Epithelial cell of proximal tubule (primary cell): ENCODE measurements around the gene APC. TPM values are rescaled to one million over a fixed set of nuclear protein-coding genes. Genes with fewer than 3 reads are reported as not detected.
"Not testable (repeated sequence)": the region's sequence is repeated elsewhere in the genome, so short reads cannot be mapped to it uniquely, and the experiment has no call there.

Experiments used
- DNase-seq: peaks from one replicate; pipeline ENCODE4 v3.0.0-alpha.2; 2011; ENCODE audit warnings: low read depth
- H3K4me3 ChIP-seq: 2 replicates; pipeline ENCODE4 v1.5.1; 2011; ENCODE audit warnings: low read depth, mild to moderate bottlenecking, low read length
- total RNA-seq: library from RNA; depleted of rRNA; stranded (reverse); fragments of >200 nt; gene quantifications from 2 replicates; pipeline ENCODE4 v1.2.3, GENCODE V29; 2015
- TF ChIP-seq, protein P1 (sequence below): conservative IDR thresholded peaks from 2 replicates; pipeline ENCODE4 v1.5.1; 2012; ENCODE audit warnings: low read depth, mild to moderate bottlenecking, low read length

Gene APC
- total RNA-seq, 1 donor from 2014 or later = 24.0 TPM

DNA sequence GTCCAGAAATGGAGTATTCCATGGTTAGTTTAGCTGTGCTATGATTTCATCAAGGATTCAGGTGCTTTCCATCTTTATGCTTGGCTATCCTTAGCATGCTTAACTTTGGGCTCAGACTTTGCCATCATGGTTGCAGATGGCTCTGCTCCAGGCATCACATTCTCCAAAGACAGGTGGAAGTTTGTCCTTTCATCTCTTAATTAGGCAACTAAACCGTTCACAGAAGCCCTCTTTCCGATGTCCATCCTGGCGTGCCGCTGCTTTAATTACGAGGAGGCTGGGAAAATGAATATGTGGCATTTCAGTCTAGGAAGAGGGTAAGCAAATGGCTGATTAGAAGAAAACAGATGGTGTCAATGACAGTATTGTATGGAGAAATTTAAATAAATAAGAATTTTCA is 24.5 kb upstream of the APC start:
- TF ChIP-seq, protein P1, sequence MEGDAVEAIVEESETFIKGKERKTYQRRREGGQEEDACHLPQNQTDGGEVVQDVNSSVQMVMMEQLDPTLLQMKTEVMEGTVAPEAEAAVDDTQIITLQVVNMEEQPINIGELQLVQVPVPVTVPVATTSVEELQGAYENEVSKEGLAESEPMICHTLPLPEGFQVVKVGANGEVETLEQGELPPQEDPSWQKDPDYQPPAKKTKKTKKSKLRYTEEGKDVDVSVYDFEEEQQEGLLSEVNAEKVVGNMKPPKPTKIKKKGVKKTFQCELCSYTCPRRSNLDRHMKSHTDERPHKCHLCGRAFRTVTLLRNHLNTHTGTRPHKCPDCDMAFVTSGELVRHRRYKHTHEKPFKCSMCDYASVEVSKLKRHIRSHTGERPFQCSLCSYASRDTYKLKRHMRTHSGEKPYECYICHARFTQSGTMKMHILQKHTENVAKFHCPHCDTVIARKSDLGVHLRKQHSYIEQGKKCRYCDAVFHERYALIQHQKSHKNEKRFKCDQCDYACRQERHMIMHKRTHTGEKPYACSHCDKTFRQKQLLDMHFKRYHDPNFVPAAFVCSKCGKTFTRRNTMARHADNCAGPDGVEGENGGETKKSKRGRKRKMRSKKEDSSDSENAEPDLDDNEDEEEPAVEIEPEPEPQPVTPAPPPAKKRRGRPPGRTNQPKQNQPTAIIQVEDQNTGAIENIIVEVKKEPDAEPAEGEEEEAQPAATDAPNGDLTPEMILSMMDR = no peak
- H3K4me3 ChIP-seq = no peak overlapping the region
- no peak for DNase-seq

DNA sequence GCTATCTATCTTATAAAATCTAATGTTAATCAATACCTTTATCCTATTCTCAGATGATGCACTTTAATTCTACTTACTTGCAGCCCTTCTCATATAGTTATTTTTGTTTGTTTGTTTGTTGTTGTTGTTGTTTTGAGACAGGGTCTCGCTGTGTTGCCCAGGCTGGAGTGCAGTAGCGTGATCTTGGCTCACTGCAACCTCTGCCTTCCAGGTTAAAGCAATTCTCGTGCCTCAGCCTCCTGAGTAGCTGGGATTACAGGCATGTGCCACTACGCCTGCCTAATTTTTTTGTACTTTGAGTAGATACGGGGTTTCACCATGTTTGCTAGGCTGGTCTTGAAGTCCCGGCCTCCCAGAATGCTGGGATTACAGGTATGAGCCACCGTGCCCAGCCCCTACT is 20.8 kb upstream of the APC start:
- not testable (repeated sequence) for DNase-seq, H3K4me3 ChIP-seq

DNA sequence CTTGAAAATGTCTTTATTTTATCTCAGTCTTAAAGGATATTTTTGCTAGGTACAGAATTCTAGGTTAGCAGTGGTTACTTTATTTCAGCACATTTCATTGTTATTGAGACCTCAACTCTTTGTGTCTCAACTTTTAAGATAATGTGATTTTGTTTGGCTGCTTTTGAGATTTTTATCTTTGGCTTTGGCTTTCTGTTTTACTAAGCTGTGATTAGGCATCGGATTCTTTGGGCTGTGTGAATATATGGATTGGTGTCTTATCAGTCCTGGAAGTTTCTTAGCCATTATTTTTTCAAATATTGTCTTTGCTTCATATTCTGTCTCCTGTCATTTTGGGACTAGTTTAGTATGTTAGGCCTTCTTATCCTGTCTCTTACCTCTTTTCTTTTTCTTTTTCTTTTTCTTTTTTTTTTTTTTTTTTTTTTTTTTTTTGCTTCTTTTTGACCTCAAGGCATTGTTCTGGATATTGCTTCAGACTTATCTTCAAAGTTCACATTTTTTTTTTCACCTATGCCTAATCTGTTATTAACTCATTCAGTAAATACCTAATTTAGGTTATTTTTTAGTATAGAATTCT is 20.1 kb upstream of the APC start:
- TF ChIP-seq, protein P1 = no peak
- DNase-seq = no peak
- no peak overlapping the region for H3K4me3 ChIP-seq

DNA sequence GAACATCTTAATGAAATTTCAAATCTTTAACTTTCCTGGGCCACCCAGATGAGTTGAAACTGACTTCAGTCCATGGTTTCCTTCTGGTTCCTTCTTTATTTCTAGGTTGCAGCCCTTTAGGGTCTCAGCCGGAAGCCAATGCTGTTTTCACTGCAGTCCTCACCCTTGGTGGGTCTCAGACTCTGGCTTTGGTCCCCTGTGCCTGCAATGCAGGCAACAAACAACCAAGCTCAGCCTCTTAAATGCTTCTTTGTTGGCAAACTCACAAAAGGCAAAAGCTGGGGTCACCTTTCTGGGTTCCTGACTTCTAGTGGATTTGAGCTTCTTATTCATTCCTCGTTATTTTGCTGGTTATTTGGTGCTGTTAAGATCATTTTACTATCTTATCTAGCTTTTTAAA is 19.3 kb upstream of the APC start:
- no peak overlapping the region for H3K4me3 ChIP-seq
- DNase-seq = no peak
- TF ChIP-seq, protein P1 = no peak

DNA sequence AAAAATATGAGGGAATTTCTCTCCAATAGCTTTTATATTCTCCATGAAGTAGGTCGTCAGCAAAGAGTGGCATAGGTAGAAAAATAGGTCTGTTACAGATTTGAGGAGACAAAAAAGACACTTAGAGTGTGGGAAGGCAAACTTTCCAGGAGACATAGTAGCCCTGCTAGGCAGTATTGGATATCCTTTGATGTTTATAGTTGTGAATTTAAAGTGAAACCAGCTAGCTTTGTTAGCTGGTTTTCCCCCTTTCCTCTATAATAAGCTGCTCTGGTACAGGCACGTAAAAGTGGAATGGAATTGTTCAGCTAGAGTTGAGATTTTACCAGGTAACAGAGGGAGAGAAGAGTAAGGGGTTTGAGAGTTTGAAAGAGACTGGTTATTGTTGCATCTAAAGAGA is 17.1 kb upstream of the APC start:
- TF ChIP-seq, protein P1 = no peak
- no peak overlapping the region for H3K4me3 ChIP-seq
- DNase-seq = no peak

DNA sequence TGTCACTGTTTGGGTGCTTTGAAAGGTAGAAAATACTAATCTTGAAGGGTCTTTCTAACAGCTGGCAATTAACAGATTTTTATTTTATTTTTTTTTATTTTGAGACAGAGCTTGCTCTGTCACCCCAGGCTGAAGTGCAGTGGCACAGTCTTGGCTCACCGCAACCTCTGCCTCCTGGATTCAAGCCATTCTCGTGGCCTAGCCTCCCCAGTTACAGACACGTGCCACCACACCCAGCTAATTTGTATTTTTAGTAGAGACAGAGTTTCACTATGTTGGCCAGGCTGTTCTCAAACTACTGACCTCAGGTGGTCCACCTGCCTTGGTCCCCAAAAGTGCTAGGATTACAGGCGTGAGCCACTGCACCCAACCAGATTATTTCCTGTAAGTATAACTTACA is 12.8 kb upstream of the APC start:
- DNase-seq = no peak
- no peak overlapping the region for H3K4me3 ChIP-seq
- TF ChIP-seq, protein P1 = no peak

DNA sequence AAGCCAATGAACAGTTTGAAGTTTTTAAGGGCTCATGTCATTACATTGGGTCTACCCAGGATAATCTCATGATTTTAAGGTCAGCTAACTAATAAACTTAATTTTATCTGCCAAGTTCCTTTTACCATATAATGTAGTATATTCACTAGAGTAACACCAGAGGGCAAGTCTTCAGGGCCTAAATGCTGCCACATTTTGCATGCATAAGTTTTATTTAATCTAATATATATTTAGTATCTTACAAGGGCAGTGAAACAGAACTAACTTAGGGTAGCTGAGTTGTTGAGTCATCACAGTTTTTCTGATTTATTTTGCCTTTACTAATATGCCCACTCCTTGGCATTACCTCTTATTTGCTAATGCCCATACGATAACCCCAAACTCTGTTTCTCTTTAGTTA is 8.1 kb upstream of the APC start:
- TF ChIP-seq, protein P1 = no peak
- DNase-seq = no peak
- no peak overlapping the region for H3K4me3 ChIP-seq

DNA sequence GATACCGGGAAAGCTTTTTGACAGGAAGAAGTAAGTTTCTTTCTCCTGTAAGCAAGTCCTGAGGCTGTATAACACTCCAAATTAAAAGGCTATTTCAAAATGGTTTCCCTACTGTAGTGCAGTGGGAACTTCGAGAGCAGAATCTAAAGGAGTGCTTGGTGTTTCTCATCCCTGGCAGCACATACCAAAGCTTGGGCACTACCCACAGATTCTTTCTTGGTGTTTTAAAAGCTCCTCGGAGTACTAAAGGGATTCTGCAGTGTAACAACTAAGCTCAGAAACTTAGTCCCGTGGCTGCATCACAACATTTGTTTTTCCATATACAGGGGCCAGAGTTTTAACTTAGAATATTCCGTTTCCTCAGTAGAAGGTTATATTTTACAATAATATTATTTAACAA is 5.6 kb upstream of the APC start:
- no peak overlapping the region for H3K4me3 ChIP-seq
- TF ChIP-seq, protein P1 = no peak
- DNase-seq = no peak
